Esophagus muscularis mucosa (tissue), 4 donors: ENCODE results near the gene L2HGDH.

Experiments
- EP300 ChIP-seq: sonication (generic); formaldehyde crosslinking; IDR thresholded peaks from one replicate; pipeline ENCODE4 v1.6.1; 2017; ENCODE audit warnings: antibody characterized with exemption
- POLR2A ChIP-seq: fragments of 450-650 bp; IDR thresholded peaks from one replicate; pipeline ENCODE4 v1.6.1; 2017; ENCODE audit warnings: antibody characterized with exemption, moderate library complexity, mild to moderate bottlenecking, low read depth
- POLR2AphosphoS5 ChIP-seq, 2 donors: sonication (generic); formaldehyde crosslinking; IDR thresholded peaks; one replicate each; pipeline ENCODE4 v1.6.1; 2017; ENCODE audit warnings: antibody characterized with exemption in 2 of 2
- TF ChIP-seq, protein P1 (sequence below), 3 experiments: fragments of 200-600 bp in 2 of 3; fragments of 450-650 bp in 1 of 3; sonication (generic) in 2 of 3; IDR thresholded peaks; one replicate each; pipeline ENCODE4 v1.5.1; 2017 to 2019; ENCODE audit warnings: antibody characterized with exemption in 3 of 3, mild to moderate bottlenecking in 2 of 3, moderate library complexity in 1 of 3

DNA sequence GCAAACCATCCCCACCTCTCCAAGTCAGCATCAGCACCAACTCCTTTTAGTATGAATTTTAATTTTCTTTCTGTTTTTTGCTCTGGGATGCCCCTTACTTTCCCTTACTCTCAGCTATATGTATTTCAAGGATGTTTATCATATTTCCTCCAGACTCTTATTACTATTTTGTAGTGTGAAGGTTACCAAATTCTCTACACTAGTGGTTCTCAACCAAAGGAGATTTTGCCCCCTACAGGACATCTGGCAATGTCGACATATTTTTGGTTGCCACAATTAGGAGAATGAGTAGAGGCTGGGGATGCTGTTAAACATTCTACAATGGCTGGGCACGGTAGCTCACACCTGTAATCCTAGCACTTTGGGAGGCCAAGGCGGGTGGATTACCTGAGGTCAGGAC is 51.5 kb downstream of the L2HGDH start:
- TF ChIP-seq, protein P1, sequence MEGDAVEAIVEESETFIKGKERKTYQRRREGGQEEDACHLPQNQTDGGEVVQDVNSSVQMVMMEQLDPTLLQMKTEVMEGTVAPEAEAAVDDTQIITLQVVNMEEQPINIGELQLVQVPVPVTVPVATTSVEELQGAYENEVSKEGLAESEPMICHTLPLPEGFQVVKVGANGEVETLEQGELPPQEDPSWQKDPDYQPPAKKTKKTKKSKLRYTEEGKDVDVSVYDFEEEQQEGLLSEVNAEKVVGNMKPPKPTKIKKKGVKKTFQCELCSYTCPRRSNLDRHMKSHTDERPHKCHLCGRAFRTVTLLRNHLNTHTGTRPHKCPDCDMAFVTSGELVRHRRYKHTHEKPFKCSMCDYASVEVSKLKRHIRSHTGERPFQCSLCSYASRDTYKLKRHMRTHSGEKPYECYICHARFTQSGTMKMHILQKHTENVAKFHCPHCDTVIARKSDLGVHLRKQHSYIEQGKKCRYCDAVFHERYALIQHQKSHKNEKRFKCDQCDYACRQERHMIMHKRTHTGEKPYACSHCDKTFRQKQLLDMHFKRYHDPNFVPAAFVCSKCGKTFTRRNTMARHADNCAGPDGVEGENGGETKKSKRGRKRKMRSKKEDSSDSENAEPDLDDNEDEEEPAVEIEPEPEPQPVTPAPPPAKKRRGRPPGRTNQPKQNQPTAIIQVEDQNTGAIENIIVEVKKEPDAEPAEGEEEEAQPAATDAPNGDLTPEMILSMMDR (IDR thresholded peaks at IDR 0.05): peak; percentile 36 to 55 (median 46)
- no peak for TF ChIP-seq POLR2A
- TF ChIP-seq POLR2AphosphoS5 (IDR thresholded peaks at IDR 0.05): no peak
- TF ChIP-seq EP300: no peak
